Astrocyte (in vitro differentiated cells and primary cell): ENCODE measurements around the gene BRI3. TPM values are rescaled to one million over a fixed set of nuclear protein-coding genes. Genes with fewer than 3 reads are reported as not detected.

ENCODE experiments used
- DNase-seq: peaks from one replicate; pipeline ENCODE4 v3.0.0-alpha.2; 2010; ENCODE audit warnings: low read depth
- FAIRE-seq: peaks from 2 replicates; lab custom pipeline; 2011; peaks lifted over from hg19 to GRCh38; lab: Jason Lieb, UNC
- H2AFZ ChIP-seq: 2 replicates; pipeline ENCODE4 v1.6.0; 2012; ENCODE audit warnings: low read depth, low read length, inconsistent platforms
- H3K27ac ChIP-seq: 2 replicates; pipeline ENCODE4 v1.5.1; 2011; ENCODE audit warnings: low read depth, low read length, inconsistent platforms
- H3K27me3 ChIP-seq: 2 replicates; pipeline ENCODE4 v1.6.0; 2011; ENCODE audit warnings: low read length, inconsistent platforms; ENCODE audit not compliant: insufficient read depth
- H3K36me3 ChIP-seq: 2 replicates; pipeline ENCODE4 v1.5.1; 2011; ENCODE audit warnings: low read length, inconsistent platforms; ENCODE audit not compliant: insufficient read depth
- H3K4me1 ChIP-seq: 2 replicates; pipeline ENCODE4 v1.5.1; 2011; ENCODE audit warnings: low read length, inconsistent platforms; ENCODE audit not compliant: insufficient read depth
- H3K4me2 ChIP-seq: 2 replicates; pipeline ENCODE4 v1.6.0; 2012; ENCODE audit warnings: low read length, inconsistent platforms
- H3K4me3 ChIP-seq: 2 replicates; pipeline ENCODE4 v1.5.1; 2011; ENCODE audit warnings: low read depth, mild to moderate bottlenecking, low read length, inconsistent platforms; ENCODE audit not compliant: insufficient read depth
- H3K79me2 ChIP-seq: 2 replicates; pipeline ENCODE4 v1.6.0; 2012; ENCODE audit warnings: mild to moderate bottlenecking, low read length, inconsistent platforms; ENCODE audit not compliant: insufficient read depth
- H3K9ac ChIP-seq: 2 replicates; pipeline ENCODE4 v1.6.0; 2012; ENCODE audit warnings: mild to moderate bottlenecking, low read length, inconsistent platforms
- H3K9me3 ChIP-seq: 2 replicates; pipeline ENCODE4 v1.5.1; 2012; ENCODE audit warnings: low read depth, mild to moderate bottlenecking, low read length, inconsistent platforms; ENCODE audit not compliant: insufficient read depth
- H4K20me1 ChIP-seq: 2 replicates; pipeline ENCODE4 v1.6.0; 2012; ENCODE audit warnings: low read length, inconsistent platforms; ENCODE audit not compliant: insufficient read depth
- H3K27ac Mint-ChIP-seq: one replicate; pipeline ENCODE4 v1.8.0; 2021; ENCODE audit warnings: mild to moderate bottlenecking, mixed read lengths; ENCODE audit not compliant: unreplicated experiment
- H3K27me3 Mint-ChIP-seq: one replicate; pipeline ENCODE4 v1.8.0; 2021; ENCODE audit warnings: low read depth, mixed read lengths; ENCODE audit not compliant: unreplicated experiment
- H3K36me3 Mint-ChIP-seq: one replicate; pipeline ENCODE4 v1.8.0; 2021; ENCODE audit warnings: low read depth, mixed read lengths; ENCODE audit not compliant: unreplicated experiment
- H3K4me1 Mint-ChIP-seq: one replicate; pipeline ENCODE4 v1.8.0; 2021; ENCODE audit warnings: low read depth, mixed read lengths; ENCODE audit not compliant: unreplicated experiment
- H3K4me3 Mint-ChIP-seq: one replicate; pipeline ENCODE4 v1.8.0; 2021; ENCODE audit warnings: mild to moderate bottlenecking, moderate library complexity, mixed read lengths; ENCODE audit not compliant: unreplicated experiment
- H3K9me3 Mint-ChIP-seq: one replicate; pipeline ENCODE4 v1.8.0; 2021; ENCODE audit warnings: mild to moderate bottlenecking, mixed read lengths; ENCODE audit not compliant: unreplicated experiment
- CTCF ChIP-seq: IDR thresholded peaks from 2 replicates; pipeline ENCODE4 v1.5.1; 2011; ENCODE audit warnings: low read depth, mild to moderate bottlenecking, inconsistent platforms, low read length, moderate library complexity; ENCODE audit not compliant: insufficient read depth
- EZH2 ChIP-seq: IDR thresholded peaks from 2 replicates; pipeline ENCODE4 v1.6.1; 2012; ENCODE audit warnings: mild to moderate bottlenecking, low read length, inconsistent platforms; ENCODE audit not compliant: insufficient read depth
- total RNA-seq: library from RNA; stranded (reverse); gene quantifications from 2 replicates; pipeline ENCODE4 v1.2.1, GENCODE V29; 2021

The BRI3 gene
- total RNA-seq, 1 donor from 2014 or later = 195 TPM

GRCh38 chr7:98240961-98241673 is 40.4 kb upstream of the BRI3 start:
- Mint-ChIP-seq H3K4me3 (peak overlapping the region; percentile 45), H3K27ac (peak overlapping the region; percentile 72), H3K36me3 (peaks cover 31% of the 10 kb centered on the region), H3K9me3 (peaks cover 3% of the 10 kb centered on the region), H3K4me1 (peaks cover 16% of the 10 kb centered on the region), H3K27me3 (no peaks in the 10 kb centered on the region)
- Histone ChIP-seq H4K20me1 (no peaks in the 10 kb centered on the region), H3K27me3 (no peaks in the 10 kb centered on the region), H3K79me2 (no peaks in the 10 kb centered on the region), H3K4me1 (peaks cover 10% of the 10 kb centered on the region), H3K9me3 (no peaks in the 10 kb centered on the region), H3K27ac (no peak overlapping the region), H2AFZ (no peak overlapping the region), H3K4me3 (no peak overlapping the region), H3K9ac (peak overlapping the region; percentile 23), H3K4me2 (no peak overlapping the region), H3K36me3 (no peaks in the 10 kb centered on the region)
- no peak for DNase-seq
- TF ChIP-seq CTCF (peak; percentile 62), EZH2 (no peak)
- FAIRE-seq = no peak

DNA sequence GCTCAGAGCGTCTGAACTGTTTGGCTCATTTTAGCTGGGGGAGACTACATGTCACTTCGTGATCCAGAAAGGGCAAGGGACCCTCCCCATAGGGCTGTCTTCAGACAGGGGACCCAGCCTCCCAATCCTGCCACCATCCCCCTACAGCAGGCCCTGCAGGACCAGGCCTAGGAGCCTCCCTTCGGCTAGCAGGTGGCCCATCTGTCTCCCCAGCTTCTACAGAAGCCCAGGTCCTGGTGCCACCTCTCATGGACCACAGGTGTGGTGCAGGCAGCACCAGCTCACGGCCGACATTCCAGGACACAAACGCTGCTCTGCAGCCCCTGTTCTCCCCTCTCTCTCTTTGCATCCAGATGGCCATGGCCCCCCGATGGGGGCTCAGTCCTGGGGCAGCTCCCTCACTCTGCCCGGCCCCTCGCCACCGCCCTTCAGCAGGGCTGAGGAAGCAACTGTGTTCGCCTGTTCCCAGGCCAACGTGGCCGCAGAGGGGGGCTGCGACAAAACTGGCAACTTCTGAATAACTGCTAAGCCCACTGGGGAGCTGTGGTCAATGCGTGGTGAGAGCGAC is 39.7 kb upstream of the BRI3 start:
- no peaks in the 10 kb centered on the region for H3K36me3 ChIP-seq
- no peak overlapping the region for H2AFZ ChIP-seq
- H4K20me1 ChIP-seq = no peaks in the 10 kb centered on the region
- H3K27me3 ChIP-seq = no peaks in the 10 kb centered on the region
- no peak overlapping the region for H3K4me3 Mint-ChIP-seq
- no peak for FAIRE-seq
- H3K27ac ChIP-seq = no peak overlapping the region
- no peaks in the 10 kb centered on the region for H3K79me2 ChIP-seq
- peaks cover 28% of the 10 kb centered on the region for H3K36me3 Mint-ChIP-seq
- no peaks in the 10 kb centered on the region for H3K27me3 Mint-ChIP-seq
- DNase-seq = no peak
- no peaks in the 10 kb centered on the region for H3K9me3 ChIP-seq
- H3K27ac Mint-ChIP-seq = no peak overlapping the region
- peak overlapping the region; percentile 23 for H3K9ac ChIP-seq
- peaks cover 16% of the 10 kb centered on the region for H3K4me1 Mint-ChIP-seq
- H3K4me2 ChIP-seq = no peak overlapping the region
- H3K9me3 Mint-ChIP-seq = peaks cover 3% of the 10 kb centered on the region
- H3K4me3 ChIP-seq = no peak overlapping the region
- peaks cover 10% of the 10 kb centered on the region for H3K4me1 ChIP-seq
- TF ChIP-seq EZH2 (no peak), CTCF (no peak)

DNA sequence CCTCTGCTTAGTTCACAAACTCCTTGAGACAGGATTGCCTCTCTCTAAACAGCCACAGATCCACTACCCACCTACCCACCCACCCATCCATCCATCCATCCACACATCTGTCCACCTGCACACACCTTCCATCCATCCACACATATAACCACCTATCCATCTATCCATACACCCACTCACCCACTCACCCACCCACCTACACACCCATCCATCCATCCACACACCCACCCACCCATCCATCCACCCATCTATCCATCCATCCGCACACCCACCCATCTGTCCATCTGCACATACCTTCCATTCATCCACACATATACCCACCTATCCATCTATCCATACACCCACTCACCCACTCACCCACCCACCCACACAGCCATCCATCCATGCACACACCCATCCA is 39.1 kb upstream of the BRI3 start:
- Histone ChIP-seq H2AFZ (no peak overlapping the region), H3K36me3 (no peaks in the 10 kb centered on the region), H3K4me3 (no peak overlapping the region), H3K9ac (no peak overlapping the region), H3K4me1 (peaks cover 10% of the 10 kb centered on the region), H4K20me1 (no peaks in the 10 kb centered on the region), H3K27me3 (no peaks in the 10 kb centered on the region), H3K4me2 (no peak overlapping the region), H3K9me3 (no peaks in the 10 kb centered on the region), H3K79me2 (no peaks in the 10 kb centered on the region), H3K27ac (no peak overlapping the region)
- peaks cover 3% of the 10 kb centered on the region for H3K9me3 Mint-ChIP-seq
- no peak for TF ChIP-seq CTCF
- TF ChIP-seq EZH2 = no peak
- DNase-seq (no peak), FAIRE-seq (no peak)
- H3K36me3 Mint-ChIP-seq = peaks cover 24% of the 10 kb centered on the region
- H3K27me3 Mint-ChIP-seq = no peaks in the 10 kb centered on the region
- H3K4me1 Mint-ChIP-seq = peaks cover 16% of the 10 kb centered on the region
- no peak overlapping the region for H3K27ac Mint-ChIP-seq
- no peak overlapping the region for H3K4me3 Mint-ChIP-seq
